HG03064 (cell line): Measurements from ENCODE around the gene CBLL1.
A peak's percentile ranks its signal among the peaks of the same experiment; 100 is the strongest.

Experiments
- ATAC-seq: cut with Tn5 transposase; IDR thresholded peaks from one replicate; pipeline ENCODE4 v1.9.1; 2021; ENCODE audit warnings: low read depth; ENCODE audit not compliant: unreplicated experiment

CBLL1 gene

DNA sequence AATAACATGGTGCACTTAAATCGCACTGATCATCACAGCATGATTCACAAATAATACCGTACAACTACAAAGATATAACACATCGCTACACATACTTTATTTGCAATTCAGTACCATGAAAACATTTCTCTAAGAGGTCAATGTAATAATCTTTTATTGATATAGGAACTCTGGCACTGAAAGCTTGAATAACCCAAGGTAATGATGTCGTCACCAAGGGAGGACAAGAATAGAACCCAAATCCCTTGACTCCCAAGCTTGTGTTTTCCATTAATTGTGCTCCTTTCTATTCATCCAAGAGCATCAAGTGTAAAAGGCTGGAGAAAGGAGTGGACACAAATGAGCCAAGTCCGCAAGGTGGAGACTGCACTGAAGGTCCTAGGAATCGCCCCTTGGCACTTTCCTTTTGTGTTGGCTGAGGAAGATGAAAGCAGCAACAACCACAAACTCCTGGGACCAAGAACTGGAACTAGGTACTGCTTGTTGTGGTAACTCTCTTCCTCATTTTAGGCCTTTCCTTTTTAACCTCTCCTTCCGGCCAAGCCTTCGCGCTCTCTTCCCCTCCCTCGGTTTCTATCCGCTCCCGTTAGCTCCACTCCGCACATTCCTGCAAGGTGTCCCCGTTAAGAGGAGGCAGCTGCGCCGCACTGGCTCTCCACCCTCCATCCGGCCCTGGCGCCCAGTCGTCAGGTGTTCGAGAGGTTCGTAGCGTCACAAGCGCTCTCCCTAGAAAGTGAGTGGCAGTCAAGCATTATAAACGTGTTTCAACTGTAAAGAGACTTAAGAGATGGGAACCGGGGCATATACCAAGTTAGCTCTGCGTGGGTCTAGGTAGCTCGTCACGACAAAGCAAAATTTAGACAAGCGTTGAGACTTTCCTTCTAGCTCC, 1.0 kb upstream of the CBLL1 start:
- peak; percentile 43 for ATAC-seq

DNA sequence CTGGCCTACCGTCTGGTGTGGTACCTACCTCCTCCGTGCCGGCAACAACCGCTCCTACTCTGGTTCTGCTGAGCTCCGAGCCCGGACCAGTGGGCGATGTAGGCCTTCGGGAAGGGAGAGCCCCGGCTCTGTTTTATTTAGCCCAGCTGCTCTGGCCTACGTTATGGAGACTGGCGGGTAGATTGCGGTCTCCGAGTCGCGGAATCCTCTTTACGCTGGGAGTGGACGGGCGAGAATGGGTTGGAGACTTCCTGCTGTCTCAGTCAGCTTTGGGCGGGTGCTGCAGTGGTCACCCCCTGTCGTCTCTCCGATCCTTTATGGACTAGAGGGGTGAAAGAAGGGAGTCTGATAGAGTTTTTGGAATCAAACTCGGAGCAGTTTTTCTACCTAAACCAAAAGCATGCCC, 406 bp downstream of the CBLL1 start:
- peak; percentile 26 for ATAC-seq

DNA sequence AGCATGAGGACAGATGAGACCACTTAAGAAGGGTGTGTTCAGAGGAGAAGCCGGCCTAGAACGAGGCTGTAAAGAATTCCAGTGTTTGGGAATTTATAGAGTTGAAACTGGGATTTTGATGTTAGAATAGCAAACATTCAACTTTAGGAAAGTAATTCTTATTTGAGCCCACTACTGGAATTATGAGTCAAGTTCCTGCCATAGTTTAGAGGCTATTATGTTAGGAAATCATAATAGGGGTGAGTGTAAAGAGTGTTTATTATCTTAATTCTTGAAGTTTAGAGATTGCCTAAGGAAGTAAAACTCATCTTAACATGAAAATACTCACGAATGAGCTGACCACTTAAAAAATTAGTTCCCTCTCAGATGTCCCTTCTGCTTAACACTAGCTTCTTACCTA, 2.1 kb downstream of the CBLL1 start:
- ATAC-seq = no peak

DNA sequence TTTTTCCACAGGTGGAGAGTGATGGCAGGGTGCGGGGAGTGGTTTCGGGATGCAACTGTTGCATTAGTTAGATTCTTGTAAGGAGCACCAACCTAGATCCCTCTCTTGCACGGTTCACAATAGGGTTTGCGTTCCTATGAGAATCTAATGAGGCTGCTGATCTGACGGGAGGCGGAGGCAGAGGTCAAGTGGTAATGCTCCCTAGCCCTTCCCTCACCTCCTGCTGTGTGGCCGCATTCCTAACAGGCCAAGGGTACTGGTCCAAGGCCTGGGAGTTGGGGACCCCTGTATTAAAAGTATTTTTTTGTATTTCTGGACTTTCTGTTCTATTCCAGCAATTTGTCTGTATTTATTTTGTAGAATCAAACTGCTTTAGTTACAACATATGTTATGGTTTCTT, 7.2 kb downstream of the CBLL1 start:
- no peak for ATAC-seq

DNA sequence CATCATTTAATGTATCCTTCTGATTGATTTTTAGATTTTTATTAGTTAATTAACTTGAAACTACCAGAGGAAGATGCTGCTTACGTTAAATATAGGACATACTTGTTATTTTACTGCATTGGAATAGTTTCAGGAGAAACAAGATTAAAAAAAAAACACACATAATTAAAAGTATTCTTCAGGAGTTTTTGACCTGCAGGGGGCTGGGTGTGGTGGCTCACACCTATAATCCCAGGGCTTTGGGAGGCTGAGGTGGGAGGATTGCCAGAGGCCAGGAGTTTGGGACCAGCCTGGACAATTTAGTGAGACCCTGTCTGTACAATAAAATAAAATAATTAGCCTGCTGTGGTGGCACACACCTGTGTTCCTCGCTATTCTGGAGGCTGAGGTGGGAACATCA, 10.7 kb downstream of the CBLL1 start:
- ATAC-seq = no peak

DNA sequence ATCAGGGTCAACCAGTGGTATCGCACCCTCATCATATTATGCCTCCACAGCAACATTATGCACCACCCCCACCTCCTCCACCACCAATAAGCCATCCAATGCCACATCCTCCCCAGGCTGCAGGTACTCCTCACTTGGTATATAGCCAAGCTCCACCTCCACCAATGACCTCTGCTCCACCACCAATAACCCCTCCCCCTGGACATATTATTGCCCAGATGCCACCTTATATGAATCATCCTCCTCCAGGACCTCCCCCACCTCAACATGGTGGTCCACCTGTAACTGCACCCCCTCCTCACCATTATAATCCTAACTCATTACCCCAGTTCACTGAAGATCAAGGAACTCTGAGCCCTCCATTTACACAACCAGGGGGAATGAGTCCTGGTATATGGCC, 14.7 kb downstream of the CBLL1 start:
- ATAC-seq = no peak

DNA sequence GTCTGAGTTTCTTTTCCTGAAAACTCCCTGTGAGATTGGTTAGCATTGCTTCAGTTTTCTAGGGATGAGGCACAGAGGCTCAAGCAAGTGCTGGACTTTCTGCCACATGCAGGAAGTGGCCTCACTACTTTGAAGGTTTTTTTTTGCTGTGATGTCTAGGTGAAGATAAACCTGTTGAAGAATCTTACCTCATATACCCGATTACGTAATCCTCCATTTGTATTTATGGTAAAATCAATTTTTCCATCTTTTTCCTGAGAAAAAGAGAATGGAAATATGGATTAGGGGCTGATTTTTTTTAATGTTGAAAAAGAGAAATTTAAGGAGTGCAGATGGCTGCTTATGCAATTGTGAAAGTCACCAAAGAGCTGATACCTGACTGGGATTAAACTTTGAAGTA, 23.4 kb downstream of the CBLL1 start:
- ATAC-seq = no peak

DNA sequence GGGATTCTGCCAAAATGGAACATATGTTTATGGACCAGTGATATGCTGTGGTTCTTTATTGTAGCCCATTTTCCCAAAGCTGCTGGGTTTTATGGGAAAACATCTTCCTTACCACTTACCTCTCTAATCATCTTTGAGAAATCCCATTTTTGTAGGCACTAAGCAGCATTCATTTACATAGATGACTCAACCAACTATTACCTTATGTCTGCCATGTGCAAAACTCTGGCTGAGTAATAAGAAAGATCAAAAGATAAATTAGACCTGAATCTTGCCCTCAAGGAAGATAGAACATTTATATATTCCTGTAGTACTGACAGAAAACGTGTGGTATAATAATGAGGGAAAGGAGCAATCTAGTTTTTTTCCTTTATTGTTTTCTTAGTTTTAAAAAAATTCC, 24.3 kb downstream of the CBLL1 start:
- no peak for ATAC-seq

DNA sequence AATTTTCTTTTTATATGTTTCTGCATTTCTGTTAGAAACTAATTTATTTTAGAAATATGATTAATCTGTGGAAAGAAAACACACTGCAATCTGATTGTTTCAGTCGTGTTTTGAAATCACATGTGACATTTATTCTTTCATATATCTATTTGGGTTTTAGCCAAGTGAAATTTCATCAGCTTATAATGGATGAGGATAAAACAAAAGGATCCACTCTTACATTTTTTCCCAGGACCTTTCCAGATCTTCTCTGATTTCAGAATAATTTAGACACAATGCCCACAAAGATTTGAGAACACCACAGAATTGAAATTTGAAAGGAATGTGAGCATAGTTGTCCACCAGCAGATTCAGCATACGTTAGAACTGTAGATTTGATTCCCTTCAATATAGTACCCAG, 29.1 kb downstream of the CBLL1 start:
- no peak for ATAC-seq

DNA sequence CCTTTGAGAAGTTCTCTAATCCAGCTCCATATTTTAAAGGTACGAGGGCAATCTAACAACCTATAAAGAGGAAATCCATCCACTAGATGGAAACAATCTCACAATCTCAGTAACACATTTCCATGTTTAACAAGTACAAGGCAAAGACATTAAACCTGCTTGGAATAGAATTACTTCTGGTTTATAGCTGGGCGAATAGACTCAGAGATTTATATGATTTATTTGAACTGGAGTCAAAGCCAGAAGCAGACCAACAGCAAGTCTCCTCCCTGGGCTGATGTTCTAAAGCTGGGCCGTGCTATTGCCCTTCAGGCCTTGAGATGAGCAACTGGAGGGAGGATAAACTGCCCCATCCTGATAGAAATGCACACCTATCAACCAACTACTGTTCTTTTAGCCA, 33.8 kb downstream of the CBLL1 start:
- no peak for ATAC-seq

DNA sequence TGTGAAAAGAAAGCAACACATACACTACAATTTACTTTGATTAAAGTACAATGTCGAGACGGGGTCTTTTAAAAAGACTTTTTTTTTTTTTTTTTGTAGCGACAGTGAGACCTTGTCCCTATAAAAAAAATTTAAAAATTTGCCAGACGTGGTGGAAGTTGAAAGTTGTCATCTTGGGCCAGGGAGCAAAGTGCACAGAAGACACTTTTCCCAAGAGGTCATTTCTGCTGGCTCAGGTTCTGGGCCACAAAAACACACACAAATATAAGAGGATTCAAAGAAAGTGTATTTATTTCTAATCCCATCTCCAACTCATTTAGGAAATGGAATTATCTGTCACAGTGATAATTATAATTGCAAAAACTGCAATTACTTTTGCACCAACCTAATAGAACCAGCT, 34.3 kb downstream of the CBLL1 start:
- no peak for ATAC-seq

DNA sequence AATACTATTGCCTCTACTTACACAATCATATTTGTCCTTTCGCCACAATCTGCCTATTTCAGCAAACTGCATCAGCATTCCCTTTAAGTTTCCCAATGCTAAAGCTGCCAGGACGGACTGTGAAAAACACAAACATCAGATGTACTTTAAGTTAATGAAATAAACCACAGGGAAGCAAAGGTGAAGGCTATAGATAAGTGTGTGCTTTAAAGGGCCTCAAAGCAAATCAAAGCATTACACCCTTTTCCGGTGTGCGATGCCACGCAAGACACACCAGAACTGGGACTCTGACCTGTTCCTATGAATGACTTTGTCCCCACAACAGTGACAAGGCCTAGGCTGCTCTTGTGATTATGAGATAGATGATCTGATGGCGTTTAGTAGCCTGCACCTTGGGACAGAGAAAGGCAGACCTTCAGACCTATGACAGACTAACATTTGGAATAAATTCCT, 35.7 kb downstream of the CBLL1 start:
- no peak for ATAC-seq

DNA sequence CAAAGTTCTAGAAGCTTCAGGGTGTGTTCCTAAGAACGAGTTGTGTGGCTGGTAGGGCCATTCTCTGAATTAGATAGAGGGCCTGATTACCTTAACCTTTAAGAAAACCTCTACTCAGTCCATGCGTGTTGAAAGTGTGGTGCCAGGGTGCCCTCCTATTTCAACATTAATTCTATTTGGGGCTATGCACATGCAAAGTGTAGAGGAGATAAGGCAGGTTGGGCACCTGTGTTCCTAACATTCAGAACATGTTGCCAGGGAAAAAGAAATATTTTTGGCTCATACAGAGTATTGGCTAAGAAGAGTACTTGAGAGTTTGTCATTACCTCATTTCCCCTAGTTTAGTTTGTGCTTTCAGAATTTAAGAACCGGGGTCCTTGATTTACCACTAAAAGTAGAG, 38.4 kb downstream of the CBLL1 start:
- ATAC-seq = no peak

DNA sequence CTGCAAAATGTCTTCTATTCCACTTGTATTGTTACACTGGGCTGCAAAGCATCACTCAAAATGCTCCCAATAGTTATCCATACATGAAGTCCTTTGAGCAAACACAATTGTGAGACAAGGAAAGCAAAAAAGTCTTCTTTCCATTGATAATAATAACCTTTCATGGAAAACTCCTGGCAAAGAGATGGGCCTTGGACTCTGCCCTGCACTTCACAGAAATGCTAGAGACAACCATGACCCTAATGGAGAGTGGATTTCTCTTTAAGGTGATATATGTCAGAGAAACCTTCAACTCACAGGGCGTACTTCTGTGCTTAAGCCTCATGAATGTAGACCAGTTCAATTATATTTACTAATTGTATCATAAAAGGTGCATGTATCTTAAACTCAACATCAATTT, 39.7 kb downstream of the CBLL1 start:
- no peak for ATAC-seq

DNA sequence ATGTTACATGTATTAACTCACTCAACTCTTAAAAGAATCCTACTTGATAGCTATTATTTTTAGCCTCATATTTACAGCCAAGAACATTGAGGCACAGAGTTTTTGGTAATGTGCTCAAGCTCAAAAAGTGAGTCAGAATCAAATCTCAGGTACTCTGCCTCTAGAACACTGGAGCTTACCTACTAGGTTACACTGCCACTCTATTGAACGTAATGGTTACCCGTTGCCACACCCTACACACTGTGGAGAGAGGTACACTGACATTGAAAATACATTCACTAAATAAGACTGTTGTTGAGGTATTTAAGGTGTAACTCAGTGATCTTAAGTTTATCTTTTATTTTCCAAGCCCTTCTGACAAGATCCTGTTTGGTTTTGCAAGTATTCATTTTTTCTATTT, 41.2 kb downstream of the CBLL1 start:
- no peak for ATAC-seq

DNA sequence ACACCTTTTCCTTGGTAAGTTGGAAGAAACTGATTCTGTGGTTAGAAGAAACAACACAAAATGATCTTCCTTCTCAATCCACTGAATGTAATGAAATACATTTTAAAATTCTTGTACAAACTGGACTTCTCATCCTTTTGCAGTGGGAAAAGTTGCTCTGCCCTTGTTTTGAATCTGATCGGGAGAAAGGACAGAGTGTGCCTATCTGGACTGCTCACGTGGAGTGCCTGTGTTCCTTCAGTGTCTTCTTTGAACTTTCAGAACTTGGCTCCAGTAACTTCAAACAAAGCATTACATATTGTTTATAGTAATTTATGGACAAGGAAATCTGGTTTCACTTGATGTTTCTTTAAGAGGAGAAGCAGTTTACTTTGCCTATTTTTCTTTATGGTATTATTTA, 42.0 kb downstream of the CBLL1 start:
- no peak for ATAC-seq

DNA sequence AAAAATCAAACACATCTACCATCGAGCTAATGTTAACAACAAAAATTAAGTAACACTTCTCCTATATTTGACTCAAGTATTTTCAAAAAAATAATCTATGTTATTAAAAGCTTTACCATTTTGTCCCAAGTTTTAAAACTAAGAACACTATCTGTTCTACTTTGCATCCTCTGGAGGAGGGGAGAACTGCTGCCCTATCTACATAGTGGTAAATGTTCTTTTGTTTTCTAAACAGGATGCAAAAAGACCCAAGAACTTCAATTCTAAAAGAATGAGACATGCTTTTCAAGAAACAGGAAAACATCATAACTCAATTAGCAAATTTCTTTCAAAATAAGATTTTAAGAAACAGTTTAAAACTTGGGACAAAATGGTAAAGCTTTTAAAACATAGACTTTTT, 44.3 kb downstream of the CBLL1 start:
- ATAC-seq = no peak

DNA sequence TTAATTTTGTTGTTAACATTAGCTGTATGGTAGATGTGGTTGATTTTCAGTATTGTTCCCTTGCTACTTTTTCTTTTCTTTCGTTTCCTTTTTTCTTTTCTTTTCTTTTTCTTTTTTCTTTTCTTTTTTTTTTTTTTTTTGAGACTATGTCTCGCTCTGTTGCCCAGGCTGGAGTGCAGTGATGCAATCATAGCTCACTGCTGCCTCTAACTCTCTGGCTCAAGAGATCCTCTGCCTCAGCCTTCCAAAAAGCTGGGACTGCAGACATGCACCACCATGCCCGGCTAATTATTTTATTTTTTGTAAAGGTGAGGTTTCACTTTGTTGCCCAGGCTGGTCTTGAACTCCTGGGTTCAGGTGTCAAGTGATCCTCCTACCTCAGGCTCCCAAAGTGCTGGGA, 44.7 kb downstream of the CBLL1 start:
- no peak for ATAC-seq

DNA sequence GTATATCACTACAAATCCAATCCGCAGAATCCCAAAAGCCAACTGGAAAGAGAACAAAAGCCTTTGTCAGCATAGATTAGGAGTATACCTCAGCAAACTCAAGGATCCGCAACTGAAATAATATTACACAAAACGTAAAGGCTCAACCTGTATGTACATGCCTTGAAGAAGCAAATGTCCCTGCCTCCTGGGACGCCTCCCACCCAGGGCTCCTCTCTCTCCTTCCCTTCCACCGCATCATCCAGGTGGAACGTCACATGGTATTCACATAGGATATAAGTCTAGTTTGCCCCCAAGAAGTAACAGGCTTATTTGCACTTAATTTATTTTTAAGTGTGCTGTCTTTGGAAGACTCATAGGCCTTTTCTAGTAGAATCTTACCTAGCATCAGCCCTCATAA, 45.7 kb downstream of the CBLL1 start:
- no peak for ATAC-seq

DNA sequence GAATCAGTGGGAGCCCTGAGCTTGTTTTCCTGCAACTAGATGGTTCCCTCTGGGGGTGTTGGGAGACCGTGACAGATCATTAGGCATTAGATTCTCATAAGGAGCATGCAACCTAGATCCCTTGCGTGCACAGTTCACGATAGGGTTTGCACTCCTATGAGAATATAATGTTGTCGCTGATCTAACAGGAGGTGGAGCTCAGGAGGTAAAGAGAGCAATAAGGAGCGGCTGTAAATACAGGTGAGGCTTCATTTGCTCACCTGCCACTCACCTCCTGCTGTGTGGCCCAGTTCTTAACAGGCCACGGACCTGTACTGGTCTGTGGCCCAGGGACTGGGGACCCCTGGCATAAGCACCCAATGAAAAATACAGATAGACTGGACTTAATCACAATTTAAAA, 48.4 kb downstream of the CBLL1 start:
- no peak for ATAC-seq

DNA sequence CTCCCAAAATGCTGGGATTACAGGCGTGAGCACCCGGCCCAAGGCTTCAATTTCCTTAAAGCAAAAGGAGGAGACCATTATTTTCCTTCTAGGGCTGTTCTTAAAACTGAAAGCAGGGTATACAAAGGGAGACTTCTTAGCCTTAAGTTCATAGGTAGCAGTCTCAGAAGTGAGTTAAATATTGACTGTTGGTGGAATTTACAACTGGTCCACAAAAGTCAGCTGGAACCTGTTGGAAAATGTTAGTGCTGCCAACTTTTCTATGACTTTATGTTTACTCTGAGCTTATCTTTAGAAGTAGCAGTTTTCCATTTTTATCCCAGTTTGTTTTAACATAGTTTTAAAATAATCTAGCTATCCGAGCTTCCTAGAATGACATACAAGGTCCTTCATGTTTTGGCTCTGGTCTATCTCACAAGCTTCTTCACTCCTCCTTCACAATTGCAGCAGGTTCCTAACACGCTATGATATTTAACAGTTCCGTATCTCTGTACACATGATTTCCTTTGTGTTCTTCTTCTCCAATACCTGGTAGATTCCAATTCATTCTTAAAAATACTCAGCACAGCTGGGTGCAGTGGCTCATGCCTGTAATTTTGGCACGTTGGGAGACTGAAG, 55.8 kb downstream of the CBLL1 start:
- no peak for ATAC-seq

DNA sequence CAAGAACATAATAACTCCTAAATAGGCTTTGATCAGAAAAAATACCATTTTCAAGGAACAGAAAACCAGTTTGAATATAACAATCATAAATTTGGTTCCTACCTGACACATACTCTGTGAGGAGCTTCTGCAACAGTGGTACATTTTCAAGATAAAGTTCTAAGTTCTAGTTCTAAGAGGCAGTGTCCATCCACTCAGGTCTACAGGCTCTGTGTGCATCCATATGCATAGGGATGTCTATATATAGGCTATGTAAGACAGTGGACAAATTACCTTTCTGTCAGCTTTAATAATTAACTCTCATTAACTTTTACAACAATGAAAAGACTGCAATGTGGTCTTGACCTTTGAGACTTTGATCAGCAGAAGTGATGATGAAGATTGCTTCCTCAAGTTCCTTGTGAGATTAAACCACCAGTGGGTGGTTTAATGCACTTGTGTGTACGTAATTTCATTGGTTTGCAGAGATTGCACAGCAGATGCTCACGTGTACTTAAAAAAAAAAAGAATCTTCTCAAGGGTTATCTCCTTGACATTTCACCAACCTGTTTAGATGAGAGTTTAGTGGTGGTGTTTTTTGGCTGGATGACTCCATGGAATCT, 59.2 kb downstream of the CBLL1 start, which contains the start of gene SLC26A3:
Gene SLC26A3, minus strand, starts transcription at position 215 of the 602 bp plus-strand sequence. CDS start 8,714 bp downstream, outside the sequence.
- ATAC-seq = no peak
